ENCODE results near the gene TMEM256.

DNA sequence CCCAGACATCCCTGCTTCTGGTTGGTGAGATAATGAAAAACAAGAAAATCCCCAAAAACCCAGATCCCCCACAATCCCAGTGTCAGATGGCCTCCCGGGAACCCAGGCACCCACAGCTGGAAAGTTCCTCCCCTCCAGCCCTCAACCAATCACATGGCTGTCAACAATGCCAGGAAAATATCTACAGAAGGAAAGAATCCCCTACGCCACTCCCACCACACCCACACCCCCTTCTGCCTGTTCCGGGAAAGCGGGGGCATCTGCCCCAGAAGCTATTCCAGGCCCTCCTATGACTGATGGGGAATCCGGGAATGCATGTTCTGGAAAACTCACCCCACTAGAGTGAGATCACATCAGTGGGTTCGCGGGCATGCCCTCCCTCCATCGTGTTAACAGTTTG, 47.1 kb downstream of the TMEM256 start:
- peak in 1 of 2 donors; percentile 38 for TF ChIP-seq POLR2A (IDR thresholded peaks at IDR 0.05)
- TF ChIP-seq, protein P1, sequence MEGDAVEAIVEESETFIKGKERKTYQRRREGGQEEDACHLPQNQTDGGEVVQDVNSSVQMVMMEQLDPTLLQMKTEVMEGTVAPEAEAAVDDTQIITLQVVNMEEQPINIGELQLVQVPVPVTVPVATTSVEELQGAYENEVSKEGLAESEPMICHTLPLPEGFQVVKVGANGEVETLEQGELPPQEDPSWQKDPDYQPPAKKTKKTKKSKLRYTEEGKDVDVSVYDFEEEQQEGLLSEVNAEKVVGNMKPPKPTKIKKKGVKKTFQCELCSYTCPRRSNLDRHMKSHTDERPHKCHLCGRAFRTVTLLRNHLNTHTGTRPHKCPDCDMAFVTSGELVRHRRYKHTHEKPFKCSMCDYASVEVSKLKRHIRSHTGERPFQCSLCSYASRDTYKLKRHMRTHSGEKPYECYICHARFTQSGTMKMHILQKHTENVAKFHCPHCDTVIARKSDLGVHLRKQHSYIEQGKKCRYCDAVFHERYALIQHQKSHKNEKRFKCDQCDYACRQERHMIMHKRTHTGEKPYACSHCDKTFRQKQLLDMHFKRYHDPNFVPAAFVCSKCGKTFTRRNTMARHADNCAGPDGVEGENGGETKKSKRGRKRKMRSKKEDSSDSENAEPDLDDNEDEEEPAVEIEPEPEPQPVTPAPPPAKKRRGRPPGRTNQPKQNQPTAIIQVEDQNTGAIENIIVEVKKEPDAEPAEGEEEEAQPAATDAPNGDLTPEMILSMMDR (IDR thresholded peaks at IDR 0.05): no peak
- peak; percentile 28 to 83 for TF ChIP-seq EP300 (IDR thresholded peaks at IDR 0.05)

Data from tibial nerve (tissue), 4 donors.